ENCODE measurements around the gene NPBWR2. TPM values are rescaled to one million over a fixed set of nuclear protein-coding genes. Genes with fewer than 3 reads are reported as not detected.
A peak's percentile ranks its signal among the peaks of the same experiment; 100 is the strongest.

NPBWR2 gene
- total RNA-seq, 1 donor from 2014 or later, result not detected

GRCh38 chr20:64063389-64064144, 43.8 kb downstream of the NPBWR2 start:
- ATAC-seq, result peak; percentile 1
- DNase-seq (ENCODE audit: low spot score), result peak; percentile 68

- DNase-seq (ENCODE audit: low spot score) (peak; percentile 97), ATAC-seq (peak; percentile 62)
Measured at GRCh38 chr20:64062596-64063388, 44.6 kb downstream of the NPBWR2 start, which contains the start of gene TCEA2. Gene TCEA2, plus strand, starts transcription at chr20:64063198. Its CDS starts 115 bp downstream, at chr20:64063313.

GRCh38 chr20:64062276-64062595, 45.1 kb downstream of the NPBWR2 start:
- ATAC-seq (no peak), DNase-seq (ENCODE audit: low spot score) (no peak)

- ATAC-seq (no peak), DNase-seq (ENCODE audit: low spot score) (no peak)
Measured at GRCh38 chr20:64058536-64058935, 48.8 kb downstream of the NPBWR2 start.

- DNase-seq (ENCODE audit: low spot score) (peak; percentile 75), ATAC-seq (peak; percentile 71)
Measured at GRCh38 chr20:64057628-64058498, 49.5 kb downstream of the NPBWR2 start.

GRCh38 chr20:64056889-64057627, 50.3 kb downstream of the NPBWR2 start:
- peak; percentile 3 for ATAC-seq
- DNase-seq (ENCODE audit: low spot score), result no peak

- DNase-seq (ENCODE audit: low spot score) (no peak), ATAC-seq (peak; percentile 4)
Measured at GRCh38 chr20:64056639-64056888, 50.8 kb downstream of the NPBWR2 start.

- DNase-seq (ENCODE audit: low spot score), result no peak
- ATAC-seq, result peak; percentile 11
Measured at GRCh38 chr20:64055893-64056638, 51.3 kb downstream of the NPBWR2 start.

GRCh38 chr20:64055396-64055892, 51.9 kb downstream of the NPBWR2 start:
- ATAC-seq, result no peak

GRCh38 chr20:64053841-64054661, 53.3 kb downstream of the NPBWR2 start:
- ATAC-seq, result peak; percentile 23
- no peak for DNase-seq (ENCODE audit: low spot score)

More at GRCh38 chr20:64055396-64055892, 51.9 kb downstream of the NPBWR2 start:
- no peak for DNase-seq (ENCODE audit: low spot score)

Other genes with a start within 250 kb of the NPBWR2 start
- gene ABHD16B, start 246.1 kb downstream of the NPBWR2 start, total RNA-seq, result not detected
- gene TPD52L2, start 242.3 kb downstream of the NPBWR2 start, total RNA-seq, result 17.3 TPM
- 17.8 TPM for gene DNAJC5, start 212.4 kb downstream of the NPBWR2 start, total RNA-seq
- gene UCKL1, start 151.1 kb downstream of the NPBWR2 start, total RNA-seq, result 20.2 TPM
- 21.4 TPM for gene ZNF512B, start 137.6 kb downstream of the NPBWR2 start, total RNA-seq
- 3.5 TPM for gene SAMD10, start 127.9 kb downstream of the NPBWR2 start, total RNA-seq
- gene PRPF6, start 126.4 kb downstream of the NPBWR2 start, total RNA-seq, result 24.2 TPM
- gene C20orf204, start 71.4 kb downstream of the NPBWR2 start, total RNA-seq, result 0.68 TPM
- gene SOX18, start 57.9 kb downstream of the NPBWR2 start, total RNA-seq, result 8.1 TPM
- 49.2 TPM for gene TCEA2, start 44.4 kb downstream of the NPBWR2 start, total RNA-seq
- gene RGS19, start 28.0 kb downstream of the NPBWR2 start, total RNA-seq, result 4.6 TPM
- gene OPRL1, start 27.5 kb downstream of the NPBWR2 start, total RNA-seq, result 0.15 TPM
- gene LKAAEAR1, start 23.2 kb downstream of the NPBWR2 start, total RNA-seq, result not detected
- gene MYT1, start 56.9 kb upstream of the NPBWR2 start, total RNA-seq, result not detected
- gene PCMTD2, start 148.2 kb upstream of the NPBWR2 start, total RNA-seq, result 29.3 TPM